Ectodermal cell (in vitro differentiated cells): ENCODE measurements around the gene CACNA1B. TPM values are rescaled to one million over a fixed set of nuclear protein-coding genes. Genes with fewer than 3 reads are reported as not detected.
"Not testable (repeated sequence)": the region's sequence is repeated elsewhere in the genome, so short reads cannot be mapped to it uniquely, and the experiment has no call there.

Source experiments
- H3K27ac ChIP-seq: 2 replicates; pipeline ENCODE4 v1.7.0; 2013; ENCODE audit warnings: mild to moderate bottlenecking, low read depth, low read length; ENCODE audit not compliant: insufficient read depth, poor library complexity, severe bottlenecking
- H3K27me3 ChIP-seq: 2 replicates; pipeline ENCODE4 v1.7.0; 2013; ENCODE audit warnings: mild to moderate bottlenecking, low read length; ENCODE audit not compliant: insufficient read depth, control insufficient read depth, poor library complexity, severe bottlenecking
- H3K36me3 ChIP-seq: one replicate; pipeline ENCODE4 v1.7.0; 2013; ENCODE audit warnings: low read length; ENCODE audit not compliant: control insufficient read depth, insufficient read depth
- H3K4me1 ChIP-seq: one replicate; pipeline ENCODE4 v1.7.0; 2013; ENCODE audit warnings: low read length; ENCODE audit not compliant: control insufficient read depth, insufficient read depth
- H3K4me3 ChIP-seq: 2 replicates; pipeline ENCODE4 v1.7.0; 2013; ENCODE audit warnings: low read depth, low read length, control low read depth; ENCODE audit not compliant: insufficient read depth
- H3K9me3 ChIP-seq: 2 replicates; pipeline ENCODE4 v1.7.0; 2013; ENCODE audit warnings: mild to moderate bottlenecking, low read length, moderate library complexity; ENCODE audit not compliant: control insufficient read depth
- WGBS, 2 experiments: methylation state at CpG; one replicate each; pipeline ENCODE4 v1.1.7; 2013; ENCODE audit warnings: missing lambda C conversion rate in 2 of 2; 5-methylcytosine and 5-hydroxymethylcytosine counted together
- polyA plus RNA-seq, 4 experiments: library from polyadenylated mRNA; stranded (reverse); fragments of 50-300 nt; gene quantifications; one replicate each; pipeline ENCODE4 v1.2.3, GENCODE V29; 2013

Gene CACNA1B
- polyA plus RNA-seq (2013, experiment 1 of 4) = 1.00 TPM
- 1.4 TPM for polyA plus RNA-seq (2013, experiment 2 of 4)
- polyA plus RNA-seq (2013, experiment 3 of 4) = 0.85 TPM
- 1.2 TPM for polyA plus RNA-seq (2013, experiment 4 of 4)

- WGBS, 2 experiments = 13 to 14% methylated on average over 84 of the region's 95 CpGs
- not testable (repeated sequence) for H3K36me3 ChIP-seq, H3K27ac ChIP-seq, H3K9me3 ChIP-seq, H3K4me1 ChIP-seq
- peaks cover 35% of the 10 kb centered on the region for H3K27me3 ChIP-seq
- peak within 1 kb of the TSS; percentile 30 for H3K4me3 ChIP-seq
These were observed at the start of gene CACNA1B for GRCh38 chr9:137877506-137878122. TSS of gene CACNA1B (plus strand) at chr9:137877782. CDS start at chr9:137877934, 152 bp downstream.

- 95% methylated on average over 20 of the region's 20 CpGs for WGBS, 2 experiments
- H3K27me3 ChIP-seq = no peaks in the 10 kb centered on the region
- H3K27ac ChIP-seq = no peak overlapping the region
- no peaks in the 10 kb centered on the region for H3K4me1 ChIP-seq
- no peaks in the 10 kb centered on the region for H3K9me3 ChIP-seq
- H3K4me3 ChIP-seq = no peak overlapping the region
- H3K36me3 ChIP-seq = peaks cover 11% of the 10 kb centered on the region
These were observed 49.6 kb upstream of the CACNA1B start for GRCh38 chr9:137827908-137828526.

GRCh38 chr9:137828527-137829259 lies 48.9 kb upstream of the CACNA1B start:
- H3K4me3 ChIP-seq = no peak overlapping the region
- WGBS, 2 experiments = 88 to 90% methylated on average over 21 of the region's 21 CpGs
- H3K9me3 ChIP-seq = no peaks in the 10 kb centered on the region
- no peak overlapping the region for H3K27ac ChIP-seq
- H3K27me3 ChIP-seq = no peaks in the 10 kb centered on the region
- peaks cover 11% of the 10 kb centered on the region for H3K36me3 ChIP-seq
- no peaks in the 10 kb centered on the region for H3K4me1 ChIP-seq

DNA sequence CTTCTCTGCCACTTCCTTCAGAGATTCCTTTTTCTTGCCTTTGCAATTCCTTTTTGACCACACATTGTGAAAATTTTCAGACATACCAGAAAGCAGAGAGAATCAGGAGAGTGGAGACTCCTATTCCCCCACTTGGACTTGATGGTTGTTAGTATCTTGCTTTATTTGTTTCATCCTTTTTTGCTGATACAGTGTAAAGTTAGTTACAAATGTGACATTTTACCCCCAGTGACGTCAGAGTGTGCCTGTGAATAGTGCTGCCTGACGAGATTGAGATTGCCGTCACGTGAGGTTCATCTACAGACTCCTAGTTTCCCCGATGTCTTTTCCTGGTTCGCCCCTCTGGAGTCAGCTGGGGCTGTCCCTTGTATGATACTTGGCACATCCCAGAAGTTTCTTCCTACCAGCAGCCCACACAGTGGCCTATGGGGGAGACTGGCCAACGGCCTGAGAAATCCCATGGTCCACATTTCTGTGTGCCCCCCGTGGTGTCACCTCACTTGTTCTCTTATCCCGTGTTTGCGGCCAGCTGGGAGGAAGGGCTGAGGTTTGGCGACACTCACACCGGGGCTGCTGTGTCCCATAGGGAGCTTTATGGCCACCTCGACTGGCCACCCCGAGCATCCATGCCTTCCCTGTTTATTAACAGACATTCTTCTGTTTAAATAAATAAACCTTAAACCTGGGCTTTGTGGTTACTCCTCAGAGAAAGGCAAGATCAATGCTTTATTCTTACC lies 48.2 kb upstream of the CACNA1B start:
- no peaks in the 10 kb centered on the region for H3K9me3 ChIP-seq
- no peaks in the 10 kb centered on the region for H3K4me1 ChIP-seq
- no peaks in the 10 kb centered on the region for H3K27me3 ChIP-seq
- H3K36me3 ChIP-seq = peaks cover 11% of the 10 kb centered on the region
- H3K27ac ChIP-seq = no peak overlapping the region
- WGBS, 2 experiments = 96% methylated on average over 14 of the region's 14 CpGs
- H3K4me3 ChIP-seq = no peak overlapping the region

DNA sequence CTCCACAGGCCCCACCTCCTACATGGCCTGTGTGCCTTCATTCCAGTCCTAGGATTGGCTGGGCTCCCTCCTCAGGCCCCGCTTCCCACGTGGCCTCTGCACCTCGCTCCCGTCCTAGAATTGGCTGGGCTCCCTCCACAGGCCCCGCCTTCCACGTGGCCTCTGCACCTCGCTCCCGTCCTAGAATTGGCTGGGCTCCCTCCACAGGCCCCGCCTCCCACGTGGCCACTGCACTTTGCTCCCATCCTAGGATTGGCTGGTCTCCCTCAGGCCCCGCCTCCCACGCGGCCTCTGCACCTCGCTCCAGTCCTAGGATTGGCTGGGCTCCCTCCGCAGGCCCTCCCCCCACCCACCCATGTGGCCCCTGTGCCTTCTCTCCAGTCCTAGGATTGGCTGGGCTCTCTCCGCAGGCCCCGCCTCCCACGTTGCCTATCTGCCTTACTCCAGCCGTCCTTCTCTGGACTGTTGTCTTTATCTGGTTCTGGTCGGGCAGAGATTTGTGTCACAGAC lies 45.3 kb upstream of the CACNA1B start:
- Histone ChIP-seq H3K36me3 (peaks cover 10% of the 10 kb centered on the region), H3K4me3 (no peak overlapping the region), H3K27ac (no peak overlapping the region), H3K9me3 (no peaks in the 10 kb centered on the region), H3K27me3 (no peaks in the 10 kb centered on the region), H3K4me1 (no peaks in the 10 kb centered on the region)
- whole genome bisulfite sequencing, 2 experiments = 94 to 95% methylated on average over 20 of the region's 20 CpGs

DNA sequence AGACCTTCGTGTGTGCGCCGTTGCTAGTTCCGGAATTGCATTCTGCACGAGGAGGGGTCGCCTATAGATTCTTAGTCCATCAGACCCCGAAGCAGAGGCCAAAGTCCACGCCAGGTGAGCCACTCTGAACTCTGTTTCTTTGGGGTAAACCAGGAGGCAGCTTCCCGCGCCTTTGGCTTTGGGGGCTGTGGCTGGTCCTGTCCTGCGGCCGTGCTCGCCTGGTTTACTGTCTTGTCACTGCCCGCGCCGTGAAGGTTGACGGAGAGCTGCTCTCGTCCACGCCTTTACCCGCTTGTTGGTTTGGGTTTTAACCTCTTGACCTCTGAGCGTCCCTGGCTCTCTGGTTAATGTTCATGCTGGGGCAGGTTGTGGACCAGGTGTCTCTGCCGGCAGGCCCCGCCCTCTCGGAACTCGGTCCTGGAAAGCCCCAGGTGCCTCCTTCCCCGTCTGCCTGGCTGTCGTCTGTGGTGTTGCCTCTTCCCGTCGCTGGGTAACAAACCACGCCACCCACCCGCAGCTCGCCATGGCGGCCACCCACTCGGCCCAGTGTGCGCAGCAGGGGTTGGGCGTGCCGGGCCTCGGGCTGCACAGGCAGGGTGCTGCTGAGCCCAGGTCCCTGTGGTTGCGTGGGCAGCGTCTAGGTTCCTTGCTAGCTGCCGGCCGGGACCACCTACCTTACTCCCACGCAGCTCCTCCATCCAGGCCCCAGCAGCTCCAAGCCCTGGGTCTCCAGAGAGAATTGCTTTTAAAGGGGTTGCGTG lies 44.6 kb upstream of the CACNA1B start:
- Histone ChIP-seq H3K36me3 (peaks cover 10% of the 10 kb centered on the region), H3K9me3 (no peaks in the 10 kb centered on the region), H3K27ac (no peak overlapping the region), H3K4me1 (no peaks in the 10 kb centered on the region), H3K4me3 (no peak overlapping the region), H3K27me3 (no peaks in the 10 kb centered on the region)
- WGBS, 2 experiments = 96% methylated on average over 44 of the region's 44 CpGs

DNA sequence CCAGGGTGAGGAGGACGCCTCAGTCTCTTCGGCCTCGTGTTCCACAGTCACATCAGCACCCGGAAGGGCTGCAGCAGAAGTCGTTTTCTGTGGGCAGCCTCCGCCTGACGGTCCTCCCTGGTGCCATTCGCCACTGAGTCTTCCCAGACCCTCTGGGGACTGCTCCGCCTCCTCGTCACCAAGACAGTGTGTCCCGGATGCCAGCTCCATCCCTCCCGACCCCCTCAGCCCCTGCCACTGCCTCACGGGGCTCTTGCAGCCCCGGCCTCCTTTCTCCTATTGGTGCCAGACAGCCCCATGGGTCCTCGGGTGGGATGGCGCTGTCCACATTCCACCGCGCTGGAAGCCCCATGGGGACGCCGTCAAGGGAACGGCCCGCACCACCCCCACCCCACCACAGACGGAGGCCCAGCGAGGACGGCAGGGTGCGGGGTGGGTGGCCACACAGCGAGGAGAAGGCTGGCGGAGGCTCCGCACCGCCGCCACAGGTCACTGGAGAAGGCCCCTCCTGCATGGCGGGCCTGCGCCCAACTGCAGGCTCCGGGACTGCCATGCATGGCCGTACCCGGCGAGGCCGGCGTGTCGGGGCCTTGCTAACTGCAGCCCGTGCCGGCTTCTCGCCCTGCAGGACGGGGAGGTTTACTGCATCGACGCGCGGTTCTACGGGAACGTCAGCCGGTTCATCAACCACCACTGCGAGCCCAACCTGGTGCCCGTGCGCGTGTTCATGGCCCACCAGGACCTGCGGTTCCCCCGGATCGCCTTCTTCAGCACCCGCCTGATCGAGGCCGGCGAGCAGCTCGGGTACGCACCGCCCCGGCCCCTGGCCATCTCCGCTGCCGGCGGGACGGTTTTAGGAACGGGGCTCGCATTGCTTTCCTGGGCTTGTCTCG lies 43.6 kb upstream of the CACNA1B start:
- Histone ChIP-seq H3K27ac (no peak overlapping the region), H3K9me3 (no peaks in the 10 kb centered on the region), H3K4me3 (no peak overlapping the region), H3K27me3 (no peaks in the 10 kb centered on the region), H3K4me1 (no peaks in the 10 kb centered on the region), H3K36me3 (peaks cover 10% of the 10 kb centered on the region)
- 95 to 97% methylated on average over 73 of the region's 73 CpGs for WGBS, 2 experiments

GRCh38 chr9:137834846-137835546 lies 42.6 kb upstream of the CACNA1B start:
- no peaks in the 10 kb centered on the region for H3K9me3 ChIP-seq
- no peaks in the 10 kb centered on the region for H3K27me3 ChIP-seq
- WGBS, 2 experiments = 97% methylated on average over 66 of the region's 66 CpGs
- H3K36me3 ChIP-seq = peaks cover 10% of the 10 kb centered on the region
- no peak overlapping the region for H3K4me3 ChIP-seq
- H3K4me1 ChIP-seq = no peaks in the 10 kb centered on the region
- no peak overlapping the region for H3K27ac ChIP-seq
